Endothelial cell of umbilical vein (primary cell): ENCODE measurements around the gene NFIA. TPM values are rescaled to one million over a fixed set of nuclear protein-coding genes. Genes with fewer than 3 reads are reported as not detected.

Source experiments
- BruUV-seq: library from RNA; stranded (reverse); fragments of 400-500 nt; replicated peaks from 2 replicates; lab custom pipeline; 2021; lab: Mats Ljungman, UMichigan
- CTCF ChIA-PET: fragments of 300-600, 350-600 bp; sonication (Branson Sonifier 250); formaldehyde crosslinking; loops from one replicate; lab custom pipeline; 2021; ENCODE audit warnings: antibody characterized with exemption, inconsistent platforms; lab: Charles Lee
- POLR2A ChIA-PET: fragments of 300-600, 350-600 bp; sonication (Branson Sonifier 250); formaldehyde crosslinking; loops from one replicate; lab custom pipeline; 2021; ENCODE audit warnings: antibody characterized with exemption, inconsistent platforms; lab: Charles Lee
- DNase-seq: peaks from one replicate; pipeline ENCODE4 v3.0.0-alpha.2; 2011; ENCODE audit warnings: low read depth, low spot score
- FAIRE-seq: peaks from 2 replicates; lab custom pipeline; 2011; peaks lifted over from hg19 to GRCh38; lab: Jason Lieb, UNC
- H2AFZ ChIP-seq: 2 replicates; pipeline ENCODE4 v1.6.0; 2012; ENCODE audit warnings: low read depth, low read length, control low read depth, inconsistent platforms
- H3K27ac ChIP-seq: 2 replicates; pipeline ENCODE4 v1.5.1; 2011; ENCODE audit warnings: low read depth, mild to moderate bottlenecking, control low read depth, low read length, moderate library complexity; ENCODE audit not compliant: insufficient read depth
- H3K27me3 ChIP-seq, 2 experiments: 2 replicates each; pipeline versions ENCODE4 v1.6.0 to v1.6.1; 2011; ENCODE audit warnings: low read length in 2 of 2, mixed read lengths in 1 of 2; ENCODE audit not compliant: control insufficient read depth in 2 of 2, insufficient read depth in 2 of 2
- H3K36me3 ChIP-seq, 2 experiments: 2 replicates in 1 of 2; 3 replicates in 1 of 2; pipeline ENCODE4 v1.5.1; 2011; ENCODE audit warnings: low read length in 2 of 2, mild to moderate bottlenecking in 1 of 2, moderate library complexity in 1 of 2; ENCODE audit not compliant: control insufficient read depth in 2 of 2, insufficient read depth in 2 of 2; ENCODE audit errors: extremely low read depth in 1 of 2
- H3K4me1 ChIP-seq: 3 replicates; pipeline ENCODE4 v1.5.1; 2011; ENCODE audit warnings: mild to moderate bottlenecking, low read length; ENCODE audit not compliant: control insufficient read depth, insufficient read depth; ENCODE audit errors: extremely low read depth
- H3K4me2 ChIP-seq: 2 replicates; pipeline ENCODE4 v1.6.1; 2011; ENCODE audit warnings: low read length, control low read depth, mixed read lengths; ENCODE audit not compliant: insufficient read depth
- H3K4me3 ChIP-seq, 3 experiments: fragments of 200-600 bp in 1 of 3; sonication (generic), shearing (Covaris generic) in 1 of 3; replicated peaks in 1 of 3; 2 replicates each; pipeline ENCODE4 v1.5.1; 2011 to 2016; ENCODE audit warnings: control low read depth in 3 of 3, low read length in 3 of 3, mild to moderate bottlenecking in 2 of 3, inconsistent platforms in 1 of 3, low read depth in 1 of 3, moderate library complexity in 1 of 3; ENCODE audit not compliant: insufficient read depth in 1 of 3
- H3K79me2 ChIP-seq: 2 replicates; pipeline ENCODE4 v1.6.0; 2012; ENCODE audit warnings: low read length, inconsistent platforms; ENCODE audit not compliant: control insufficient read depth, insufficient read depth
- H3K9ac ChIP-seq: replicated peaks from 2 replicates; pipeline ENCODE3; 2011; ENCODE audit warnings: low read length, control low read depth; ENCODE audit not compliant: insufficient read depth; ENCODE audit errors: extremely low read depth
- H3K9me1 ChIP-seq: replicated peaks from 3 replicates; pipeline ENCODE4 v1.6.0; 2011; ENCODE audit warnings: mild to moderate bottlenecking, low read length; ENCODE audit not compliant: control insufficient read depth, insufficient read depth; ENCODE audit errors: extremely low read depth
- H3K9me3 ChIP-seq: replicated peaks from 2 replicates; pipeline ENCODE4 v1.5.1; 2012; ENCODE audit warnings: low read length, inconsistent platforms; ENCODE audit not compliant: control insufficient read depth, insufficient read depth
- H4K20me1 ChIP-seq: replicated peaks from 2 replicates; pipeline ENCODE3; 2011; ENCODE audit warnings: mild to moderate bottlenecking, low read length; ENCODE audit not compliant: control insufficient read depth, insufficient read depth; ENCODE audit errors: extremely low read depth
- CTCF ChIP-seq, 2 donors: IDR thresholded peaks; 1 replicate in 1 of 2; 2 replicates in 1 of 2; pipeline ENCODE4 v1.5.1; 2011; ENCODE audit warnings: low read length in 2 of 2, mild to moderate bottlenecking in 2 of 2, moderate library complexity in 2 of 2, control low read depth in 1 of 2, inconsistent platforms in 1 of 2, low read depth in 1 of 2; ENCODE audit not compliant: insufficient read depth in 1 of 2; ENCODE audit errors: extremely low read depth in 1 of 2
- EZH2 ChIP-seq: IDR thresholded peaks from 2 replicates; pipeline ENCODE4 v1.6.1; 2012; ENCODE audit warnings: borderline replicate concordance, low read depth, mild to moderate bottlenecking, moderate library complexity, low read length, inconsistent platforms; ENCODE audit not compliant: severe bottlenecking
- FOS ChIP-seq: IDR thresholded peaks from 2 replicates; pipeline ENCODE4 v1.6.1; 2011; ENCODE audit warnings: mild to moderate bottlenecking, low read length, moderate library complexity, borderline replicate concordance; ENCODE audit not compliant: insufficient read depth
- GATA2 ChIP-seq: IDR thresholded peaks from 2 replicates; pipeline ENCODE4 v1.7.0; 2011; ENCODE audit warnings: low read depth, mild to moderate bottlenecking, moderate library complexity, mixed read lengths, low read length; ENCODE audit not compliant: insufficient read length, insufficient read depth
- JUN ChIP-seq: IDR thresholded peaks from 2 replicates; pipeline ENCODE4 v1.6.1; 2011; ENCODE audit warnings: borderline replicate concordance, low read depth; ENCODE audit not compliant: insufficient read length, insufficient read depth
- MAX ChIP-seq: IDR thresholded peaks from 2 replicates; pipeline ENCODE4 v1.6.1; 2011; ENCODE audit not compliant: insufficient read depth, insufficient read length
- MYC ChIP-seq: IDR thresholded peaks from one replicate; pipeline ENCODE4 v1.6.1; 2011; ENCODE audit warnings: mild to moderate bottlenecking, low read depth, low read length
- POLR2A ChIP-seq: IDR thresholded peaks from 2 replicates; pipeline ENCODE4 v1.6.1; 2012; ENCODE audit warnings: low read depth, mild to moderate bottlenecking, control low read depth, low read length
- POLR2AphosphoS5 ChIP-seq: IDR thresholded peaks from 2 replicates; pipeline ENCODE4 v1.6.1; 2012; ENCODE audit warnings: low read depth, mild to moderate bottlenecking, control low read depth, low read length, moderate library complexity; ENCODE audit not compliant: insufficient read depth
- dilution Hi-C: fragments of 300-500 bp; cut with MboI; formaldehyde crosslinking; loops from one replicate; pipeline ENCODE4 v1.15.0; 2019; ENCODE audit warnings: low sequenced_read_pairs; ENCODE audit not compliant: extremely low pct_ligation_motif_present
- intact Hi-C: fragments of 100-400 bp; cut with micrococcal nuclease; formaldehyde crosslinking; loops from one replicate; pipeline ENCODE4 v1.10.0; 2022
- polyA plus RNA-seq, 4 experiments: library from polyadenylated mRNA; depleted of rRNA in 3 of 4; stranded (reverse) in 3 of 4; unstranded in 1 of 4; fragments of >200 nt; gene quantifications; 2 replicates each; pipeline versions ENCODE4 v1.2.1 to v1.2.3, GENCODE V29; 2011 to 2012; ENCODE audit warnings: missing spikeins in 1 of 4
- total RNA-seq: library from RNA; stranded (reverse); gene quantifications from 2 replicates; pipeline ENCODE4 v1.2.3, GENCODE V29; 2021

NFIA gene
- total and polyA plus RNA-seq, 2 donors (not counting 3 experiments of a cell fraction or from before 2014, with no cell fraction given) = 25.5 to 47.0 TPM

GRCh38 chr1:61207416-61207815, 125.1 kb downstream of the NFIA start:
- Histone ChIP-seq H3K79me2 (peaks cover 4% of the 10 kb centered on the region), H3K36me3 (no peaks in the 10 kb centered on the region), H3K4me2 (no peak overlapping the region), H3K27ac (no peak overlapping the region), H4K20me1 (no peaks in the 10 kb centered on the region), H3K4me1 (no peaks in the 10 kb centered on the region), H3K9me1 (no peaks in the 10 kb centered on the region), H3K4me3 (no peak overlapping the region), H3K27me3 (no peaks in the 10 kb centered on the region), H2AFZ (no peak overlapping the region), H3K9me3 (no peaks in the 10 kb centered on the region), H3K9ac (no peak overlapping the region)
- intact Hi-C loops = no loop called here
- ChIA-PET CTCF (interaction anchor here (1.1 to 1.2 kb wide), 2 partner anchors 7 to 28 kb away, joined by 3 read pairs; no protein-coding TSS in a partner anchor), POLR2A (no interaction called here)
- dilution Hi-C loops = no loop called here
- DNase-seq (no peak), FAIRE-seq (no peak)
- TF ChIP-seq POLR2A (no peak), JUN (no peak), MAX (no peak), FOS (no peak), POLR2AphosphoS5 (no peak), GATA2 (no peak), CTCF (IDR thresholded peaks at IDR 0.05; ENCODE audit: extremely low read depth in 1 of 2, insufficient read depth in 1 of 2, low read depth in 1 of 2, low read length in 2 of 2) (no peak), MYC (no peak), EZH2 (no peak)
- no TSS peak for BruUV-seq
